KMS-11 (cell line): ENCODE results near the gene KLF13.

Experiments used
- H2AFZ ChIP-seq: fragments of 200-600 bp; sonication (generic); 2 replicates; pipeline ENCODE4 v1.6.1; 2016; ENCODE audit warnings: antibody characterized with exemption, mixed run types, low read depth
- H3K27ac ChIP-seq: fragments of 200-600 bp; sonication (generic); 2 replicates; pipeline ENCODE4 v1.6.1; 2016; ENCODE audit warnings: mild to moderate bottlenecking, mixed run types
- H3K27me3 ChIP-seq: fragments of 200-600 bp; sonication (generic); 2 replicates; pipeline ENCODE4 v1.6.1; 2017; ENCODE audit warnings: mild to moderate bottlenecking, low read depth, mixed run types, moderate library complexity; ENCODE audit not compliant: insufficient read depth
- H3K36me3 ChIP-seq: fragments of 200-600 bp; sonication (generic); 2 replicates; pipeline ENCODE4 v1.6.1; 2017; ENCODE audit warnings: mild to moderate bottlenecking, mixed run types; ENCODE audit not compliant: insufficient read depth
- H3K4me1 ChIP-seq: fragments of 200-600 bp; sonication (generic); 2 replicates; pipeline ENCODE4 v1.6.1; 2016; ENCODE audit warnings: mild to moderate bottlenecking, low read depth, mixed run types; ENCODE audit not compliant: poor library complexity, severe bottlenecking
- H3K4me2 ChIP-seq: fragments of 200-600 bp; sonication (generic); 2 replicates; pipeline ENCODE4 v1.7.0; 2016; ENCODE audit warnings: mild to moderate bottlenecking, mixed run types
- H3K4me3 ChIP-seq: fragments of 200-600 bp; sonication (generic); IDR thresholded peaks from 2 replicates; pipeline ENCODE4 v1.6.1; 2017; ENCODE audit warnings: low read depth, low read length, mixed read lengths; ENCODE audit not compliant: insufficient read depth
- H3K79me2 ChIP-seq: fragments of 200-600 bp; sonication (generic); 2 replicates; pipeline ENCODE4 v1.6.1; 2016; ENCODE audit warnings: low read depth, mixed run types; ENCODE audit not compliant: insufficient read depth
- H3K9ac ChIP-seq: fragments of 200-600 bp; sonication (generic); 2 replicates; pipeline ENCODE4 v1.6.1; 2016; ENCODE audit warnings: mild to moderate bottlenecking, mixed run types
- H4K20me1 ChIP-seq: fragments of 200-600 bp; sonication (generic); 2 replicates; pipeline ENCODE4 v1.6.1; 2016; ENCODE audit warnings: mild to moderate bottlenecking, mixed run types; ENCODE audit not compliant: insufficient read depth
- TF ChIP-seq, protein P1 (sequence below): fragments of 200-600 bp; sonication (generic); conservative IDR thresholded peaks from 2 replicates; pipeline ENCODE4 v1.6.1; 2017; ENCODE audit warnings: low read depth, mild to moderate bottlenecking, antibody characterized with exemption, low read length, moderate library complexity, mixed read lengths

KLF13 gene

DNA sequence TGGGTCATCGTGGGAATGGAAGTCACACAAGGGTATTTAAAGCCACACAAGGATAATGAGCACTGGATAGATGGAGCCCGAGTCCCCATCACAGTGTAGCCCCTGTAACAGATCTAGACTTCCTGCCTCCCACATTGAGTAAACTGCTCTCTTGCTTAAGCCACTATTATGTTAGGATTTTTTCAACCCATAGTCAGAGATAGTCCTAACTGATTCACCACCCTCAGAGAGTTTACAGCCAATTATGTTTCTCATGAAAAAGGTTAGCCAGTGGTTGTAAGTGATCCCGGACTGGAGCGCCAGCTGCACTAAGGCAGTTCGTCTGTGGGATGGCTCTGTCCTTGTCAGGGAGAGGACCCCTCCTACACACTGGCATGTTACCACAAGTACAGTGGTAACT is 77.0 kb downstream of the KLF13 start:
- H4K20me1 ChIP-seq, result no peaks in the 10 kb centered on the region
- no peak overlapping the region for H3K27ac ChIP-seq
- H2AFZ ChIP-seq, result no peak overlapping the region
- no peak overlapping the region for H3K4me2 ChIP-seq
- no peaks in the 10 kb centered on the region for H3K4me1 ChIP-seq
- TF ChIP-seq, protein P1, sequence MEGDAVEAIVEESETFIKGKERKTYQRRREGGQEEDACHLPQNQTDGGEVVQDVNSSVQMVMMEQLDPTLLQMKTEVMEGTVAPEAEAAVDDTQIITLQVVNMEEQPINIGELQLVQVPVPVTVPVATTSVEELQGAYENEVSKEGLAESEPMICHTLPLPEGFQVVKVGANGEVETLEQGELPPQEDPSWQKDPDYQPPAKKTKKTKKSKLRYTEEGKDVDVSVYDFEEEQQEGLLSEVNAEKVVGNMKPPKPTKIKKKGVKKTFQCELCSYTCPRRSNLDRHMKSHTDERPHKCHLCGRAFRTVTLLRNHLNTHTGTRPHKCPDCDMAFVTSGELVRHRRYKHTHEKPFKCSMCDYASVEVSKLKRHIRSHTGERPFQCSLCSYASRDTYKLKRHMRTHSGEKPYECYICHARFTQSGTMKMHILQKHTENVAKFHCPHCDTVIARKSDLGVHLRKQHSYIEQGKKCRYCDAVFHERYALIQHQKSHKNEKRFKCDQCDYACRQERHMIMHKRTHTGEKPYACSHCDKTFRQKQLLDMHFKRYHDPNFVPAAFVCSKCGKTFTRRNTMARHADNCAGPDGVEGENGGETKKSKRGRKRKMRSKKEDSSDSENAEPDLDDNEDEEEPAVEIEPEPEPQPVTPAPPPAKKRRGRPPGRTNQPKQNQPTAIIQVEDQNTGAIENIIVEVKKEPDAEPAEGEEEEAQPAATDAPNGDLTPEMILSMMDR, result no peak
- H3K79me2 ChIP-seq, result no peaks in the 10 kb centered on the region
- peaks cover 2% of the 10 kb centered on the region; the same call in 1 of the 2 replicates for H3K27me3 ChIP-seq
- H3K9ac ChIP-seq, result no peak overlapping the region
- H3K4me3 ChIP-seq, result no peak overlapping the region
- H3K36me3 ChIP-seq, result no peaks in the 10 kb centered on the region

DNA sequence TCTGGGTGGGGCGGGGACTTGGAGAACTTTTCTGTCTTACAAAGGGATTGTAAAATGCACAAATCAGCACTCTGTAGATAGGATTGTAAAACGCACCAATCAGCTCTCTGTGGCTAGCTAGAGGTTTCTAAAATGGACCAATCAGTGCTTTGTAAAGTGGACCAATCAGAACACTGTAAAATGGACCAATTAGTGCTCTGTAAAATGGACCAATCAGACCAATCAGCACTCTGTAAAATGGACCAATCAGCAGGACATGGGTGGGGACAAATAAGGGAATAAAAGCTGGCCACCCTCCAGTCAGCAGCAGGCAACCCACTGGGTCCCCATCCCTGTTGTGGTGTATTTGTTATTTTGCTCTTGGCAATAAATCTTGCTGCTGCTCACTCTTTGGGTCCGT is 77.7 kb downstream of the KLF13 start:
- no peak overlapping the region for H3K4me3 ChIP-seq
- no peak overlapping the region for H3K9ac ChIP-seq
- H3K79me2 ChIP-seq, result no peaks in the 10 kb centered on the region
- no peaks in the 10 kb centered on the region for H4K20me1 ChIP-seq
- no peaks in the 10 kb centered on the region for H3K4me1 ChIP-seq
- H3K27me3 ChIP-seq, result peaks cover 3% of the 10 kb centered on the region; the same call in 1 of the 2 replicates
- H2AFZ ChIP-seq, result no peak overlapping the region
- H3K36me3 ChIP-seq, result no peaks in the 10 kb centered on the region
- TF ChIP-seq, protein P1, result no peak
- no peak overlapping the region for H3K4me2 ChIP-seq
- H3K27ac ChIP-seq, result no peak overlapping the region

DNA sequence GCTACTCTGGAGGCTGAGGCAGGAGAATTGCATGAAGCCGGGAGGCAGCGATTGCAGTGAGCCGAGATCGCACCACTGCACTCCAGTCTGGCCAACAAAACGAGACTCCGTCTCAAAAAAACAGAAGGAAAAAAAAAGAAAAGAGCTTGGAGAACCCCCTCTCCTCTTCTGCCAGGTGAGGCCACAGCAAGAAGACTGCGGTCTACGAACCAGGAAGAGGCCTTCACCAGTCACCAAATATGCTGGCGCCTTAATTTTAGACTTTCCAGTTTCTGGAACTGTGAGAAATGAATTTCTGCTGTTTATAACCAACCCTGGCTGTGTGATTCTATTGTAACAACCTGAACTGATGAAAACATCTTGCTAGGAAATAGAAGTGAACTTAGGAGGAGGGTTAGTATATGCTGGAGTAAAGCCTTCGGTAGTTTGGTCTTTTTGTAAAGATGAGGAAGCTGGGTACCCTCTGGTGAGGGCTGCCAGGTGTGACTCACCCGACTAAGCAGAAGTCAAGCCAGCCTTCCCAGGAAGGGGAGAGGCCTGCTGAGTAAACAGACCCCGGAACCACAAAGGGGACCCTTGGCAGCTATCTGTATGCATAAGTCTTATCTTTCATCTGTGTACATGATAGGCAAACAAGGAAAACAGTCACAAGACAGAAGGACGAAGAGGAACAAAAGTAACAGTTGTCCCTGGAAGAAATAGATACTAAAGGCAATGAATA is 78.7 kb downstream of the KLF13 start:
- Histone ChIP-seq H3K4me3 (no peak overlapping the region), H3K9ac (no peak overlapping the region), H2AFZ (no peak overlapping the region), H3K27me3 (peaks cover 8% of the 10 kb centered on the region; the same call in 1 of the 2 replicates), H3K4me2 (no peak overlapping the region), H4K20me1 (no peaks in the 10 kb centered on the region), H3K79me2 (no peaks in the 10 kb centered on the region), H3K4me1 (no peaks in the 10 kb centered on the region), H3K27ac (no peak overlapping the region), H3K36me3 (no peaks in the 10 kb centered on the region)
- TF ChIP-seq, protein P1, result no peak

DNA sequence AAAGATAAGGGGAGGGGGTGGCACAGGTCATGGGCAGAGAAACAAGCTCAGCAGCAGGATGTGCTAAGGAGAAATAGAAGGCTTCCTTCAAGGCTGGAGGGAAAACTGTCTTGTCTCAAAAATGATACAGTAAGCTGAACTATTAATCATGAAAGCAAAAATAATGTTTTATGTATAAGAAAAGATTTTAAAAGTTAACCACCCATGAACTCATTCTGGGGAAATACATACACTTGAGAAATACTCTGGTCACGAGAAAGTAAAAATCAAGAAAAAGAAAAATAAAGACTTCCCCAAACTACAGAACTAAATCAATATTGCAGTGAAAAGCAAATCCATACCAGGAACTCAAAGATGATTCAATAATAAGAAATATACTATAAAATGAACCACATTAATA is 80.7 kb downstream of the KLF13 start:
- peaks cover 2% of the 10 kb centered on the region for H3K4me1 ChIP-seq
- no peak overlapping the region for H3K9ac ChIP-seq
- no peaks in the 10 kb centered on the region for H3K36me3 ChIP-seq
- no peak overlapping the region for H3K4me3 ChIP-seq
- H3K79me2 ChIP-seq, result no peaks in the 10 kb centered on the region
- no peak overlapping the region for H2AFZ ChIP-seq
- H3K27ac ChIP-seq, result no peak overlapping the region
- H3K4me2 ChIP-seq, result no peak overlapping the region
- TF ChIP-seq, protein P1, result no peak
- H4K20me1 ChIP-seq, result no peaks in the 10 kb centered on the region
- H3K27me3 ChIP-seq, result peaks cover 27% of the 10 kb centered on the region; the same call in 1 of the 2 replicates
